AG20443 (cell line): ENCODE results near the gene STARD3.

Experiments
- DNase-seq: peaks from one replicate; pipeline ENCODE4 v3.0.0; 2012; ENCODE audit warnings: low spot score, mixed read lengths

STARD3 gene

GRCh38 chr17:39604911-39605491, 31.9 kb upstream of the STARD3 start:
- no peak for DNase-seq

GRCh38 chr17:39605492-39606433, 31.2 kb upstream of the STARD3 start:
- no peak for DNase-seq

DNA sequence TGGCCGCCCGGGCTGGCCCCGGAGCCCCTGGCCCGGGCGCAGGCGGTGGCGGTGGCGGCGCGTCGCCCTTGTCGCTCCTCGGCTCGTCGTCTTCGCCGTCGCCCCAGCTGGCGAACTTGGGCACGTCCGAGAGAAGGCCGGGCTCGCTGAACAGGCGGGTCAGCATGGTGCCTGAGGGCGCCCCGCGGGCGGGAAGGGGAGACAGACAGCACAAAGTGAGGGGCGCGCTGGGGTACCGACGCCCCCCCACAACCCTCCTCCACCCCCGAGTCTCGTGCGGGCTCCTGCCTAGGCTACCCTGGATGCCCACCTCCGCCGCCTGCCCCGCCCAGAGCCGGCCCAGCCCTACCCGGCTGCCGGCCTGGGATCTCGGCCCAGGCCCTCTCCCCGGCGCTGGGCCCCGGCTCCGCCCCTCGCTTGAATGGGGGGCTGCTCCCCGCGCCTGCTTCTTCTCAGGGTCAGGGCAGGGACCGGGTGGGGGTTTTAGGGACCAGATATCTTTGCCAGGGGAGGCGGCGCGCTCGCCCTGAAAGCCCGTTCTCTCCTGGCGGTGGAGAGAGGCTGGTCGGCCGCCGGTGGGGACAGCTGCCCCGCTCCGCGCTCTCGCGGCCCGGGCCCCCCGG, 30.4 kb upstream of the STARD3 start:
- DNase-seq = no peak

DNA sequence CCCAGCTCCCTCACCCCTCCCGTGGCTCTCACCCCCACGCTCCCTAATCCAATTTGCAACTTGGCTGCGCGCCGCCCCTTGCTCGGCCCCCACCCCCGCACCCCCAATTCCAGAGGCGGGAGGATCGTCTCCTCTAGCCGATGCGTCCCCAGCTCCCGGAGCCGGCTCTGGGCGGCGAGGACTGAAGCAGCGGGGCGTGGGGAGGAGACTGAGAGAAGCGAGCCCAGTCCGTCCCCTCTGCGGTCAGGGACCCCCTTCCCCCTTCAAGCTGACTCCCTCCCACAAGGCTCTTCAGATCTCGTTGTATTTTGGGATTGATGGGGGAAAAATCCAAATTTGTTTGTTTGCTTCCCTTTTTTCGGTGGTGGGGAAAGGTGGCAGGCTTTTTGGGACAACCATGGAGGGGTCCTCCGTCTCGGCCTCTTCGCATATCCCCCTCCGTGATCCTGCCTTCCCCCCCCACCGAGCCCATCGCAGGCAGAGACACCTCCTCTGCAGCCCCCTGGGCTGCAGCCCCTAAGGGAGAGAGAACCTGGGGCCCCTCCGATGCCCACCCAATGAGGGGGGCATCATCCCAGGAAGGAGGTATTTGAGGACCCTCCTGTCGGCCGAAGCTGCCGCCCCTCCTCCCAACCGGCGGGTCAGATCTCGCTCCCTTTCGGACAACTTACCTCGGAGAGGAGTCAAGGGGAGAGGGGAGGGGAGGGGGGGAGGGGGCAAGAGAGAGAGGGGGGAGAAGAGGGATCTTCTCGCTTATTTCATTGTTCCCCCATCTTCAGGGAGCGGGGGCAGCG, 29.7 kb upstream of the STARD3 start:
- DNase-seq = no peak

- DNase-seq = no peak
Measured at GRCh38 chr17:39607851-39608130, 29.2 kb upstream of the STARD3 start, which contains the start of gene NEUROD2. Gene NEUROD2, minus strand, starts transcription at chr17:39607920. Its CDS starts 1,321 bp downstream, at chr17:39606599.

GRCh38 chr17:39608142-39608981, 28.6 kb upstream of the STARD3 start:
- no peak for DNase-seq

- no peak for DNase-seq
Measured at GRCh38 chr17:39609416-39610025, 27.4 kb upstream of the STARD3 start.

DNA sequence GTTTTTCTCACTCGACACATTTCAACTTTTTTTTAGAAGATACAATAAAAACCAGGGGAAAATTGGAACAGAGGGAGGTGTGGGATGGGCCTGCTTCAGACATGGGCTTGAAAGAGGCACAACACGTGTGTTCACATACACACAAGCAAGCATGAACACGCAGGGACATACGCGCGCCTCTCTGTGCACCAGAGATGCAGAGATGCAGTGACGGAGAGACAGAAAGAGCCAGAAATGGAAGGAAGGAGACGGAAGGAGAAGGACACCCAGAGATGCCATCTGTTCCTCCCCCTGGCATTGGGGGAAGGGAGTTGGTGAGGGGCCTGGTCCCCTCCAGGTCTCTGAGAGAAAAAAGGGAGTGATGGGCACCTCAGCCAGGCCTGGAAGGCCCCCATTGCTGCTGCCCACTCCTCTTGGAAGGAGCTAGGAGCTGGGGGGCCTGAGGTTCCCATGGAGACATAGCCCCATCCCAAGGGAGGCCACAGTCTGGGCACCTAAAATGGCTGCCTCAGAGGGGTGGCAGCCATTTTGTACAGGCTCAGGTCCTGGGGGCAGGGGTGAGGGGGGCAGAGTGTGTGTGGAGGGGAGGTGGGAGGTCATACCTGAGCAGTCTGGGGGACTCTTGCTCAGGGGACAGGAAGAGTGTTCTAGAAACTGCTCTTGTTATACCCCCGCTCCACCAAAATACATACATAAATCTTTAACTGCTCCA, 25.4 kb upstream of the STARD3 start:
- DNase-seq = no peak

GRCh38 chr17:39612291-39612894, 24.6 kb upstream of the STARD3 start:
- no peak for DNase-seq

- no peak for DNase-seq
Measured at GRCh38 chr17:39612935-39613464, 23.9 kb upstream of the STARD3 start.

DNA sequence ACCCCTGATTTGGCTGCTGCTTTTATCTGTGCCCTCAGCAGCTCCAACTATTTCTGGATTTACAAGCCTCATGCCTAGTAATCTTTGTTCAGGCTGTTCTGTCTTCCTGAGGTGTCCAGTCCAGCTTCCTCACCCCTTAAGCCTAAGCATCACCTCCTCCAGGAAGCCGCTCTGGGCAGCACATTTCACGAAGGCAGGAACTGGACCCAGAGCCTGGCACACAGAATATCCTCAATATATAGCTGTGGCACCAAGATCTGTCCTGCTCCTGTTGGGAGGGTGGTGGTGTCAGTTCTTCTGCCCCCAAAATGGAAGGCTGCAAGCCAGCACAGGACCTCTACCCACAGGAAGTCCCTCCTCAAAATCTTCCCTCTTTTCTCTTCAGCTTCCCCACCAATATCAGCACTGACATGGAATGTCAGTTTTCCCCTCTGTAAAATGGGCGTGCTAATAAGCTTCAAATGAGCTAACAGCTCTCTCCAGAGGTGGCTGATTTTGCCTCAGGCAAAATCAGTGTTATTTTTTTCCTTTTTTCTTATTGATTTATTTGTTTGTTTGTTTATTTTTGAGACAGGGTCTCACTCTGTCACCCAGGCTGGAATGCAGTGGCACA, 22.3 kb upstream of the STARD3 start:
- no peak for DNase-seq

- no peak for DNase-seq
Measured at GRCh38 chr17:39615434-39615833, 21.5 kb upstream of the STARD3 start.

- no peak for DNase-seq
Measured at GRCh38 chr17:39617100-39617445, 19.9 kb upstream of the STARD3 start.

DNA sequence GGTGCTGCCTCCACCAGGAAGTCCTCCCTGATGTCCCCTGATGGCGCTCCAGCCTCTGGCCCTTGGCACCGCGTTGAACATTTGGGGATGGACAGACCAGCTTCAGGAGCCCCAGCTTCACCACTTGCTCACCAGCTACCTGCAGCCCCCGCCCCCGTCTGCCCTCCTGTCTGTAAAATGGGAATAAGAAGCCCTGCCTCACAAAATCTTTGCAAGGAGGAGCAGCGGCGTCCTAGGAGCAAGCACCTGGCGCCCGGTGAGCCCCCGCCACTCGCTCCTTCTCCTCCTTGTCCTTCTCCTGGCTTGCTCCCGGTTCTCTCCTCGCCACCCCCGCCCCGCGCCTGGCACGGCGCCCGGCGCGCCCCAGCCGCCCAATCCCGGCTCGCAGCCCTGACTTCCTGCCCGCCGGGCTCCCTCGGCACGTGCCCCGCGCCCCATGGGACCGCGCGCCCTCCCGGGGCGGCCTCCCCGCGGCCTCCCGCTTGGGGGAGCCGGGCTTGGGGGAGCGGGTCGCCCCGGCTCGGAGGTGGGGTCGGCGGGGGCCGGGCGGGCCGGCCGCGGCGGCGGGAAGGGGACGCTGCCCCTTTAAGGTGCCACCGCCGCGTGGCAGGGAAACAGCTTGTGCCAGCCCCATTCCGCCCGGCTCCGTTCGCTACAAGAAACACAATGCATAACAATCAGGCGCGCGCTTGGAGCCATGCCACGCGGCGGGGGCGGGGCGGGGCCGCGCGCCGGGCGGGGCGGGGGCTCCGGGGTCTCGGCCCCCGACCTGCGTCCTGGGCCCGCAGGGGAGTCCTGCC, 19.3 kb upstream of the STARD3 start:
- peak; percentile 77 for DNase-seq

GRCh38 chr17:39618246-39618913, 18.6 kb upstream of the STARD3 start:
- peak; percentile 48 for DNase-seq

DNA sequence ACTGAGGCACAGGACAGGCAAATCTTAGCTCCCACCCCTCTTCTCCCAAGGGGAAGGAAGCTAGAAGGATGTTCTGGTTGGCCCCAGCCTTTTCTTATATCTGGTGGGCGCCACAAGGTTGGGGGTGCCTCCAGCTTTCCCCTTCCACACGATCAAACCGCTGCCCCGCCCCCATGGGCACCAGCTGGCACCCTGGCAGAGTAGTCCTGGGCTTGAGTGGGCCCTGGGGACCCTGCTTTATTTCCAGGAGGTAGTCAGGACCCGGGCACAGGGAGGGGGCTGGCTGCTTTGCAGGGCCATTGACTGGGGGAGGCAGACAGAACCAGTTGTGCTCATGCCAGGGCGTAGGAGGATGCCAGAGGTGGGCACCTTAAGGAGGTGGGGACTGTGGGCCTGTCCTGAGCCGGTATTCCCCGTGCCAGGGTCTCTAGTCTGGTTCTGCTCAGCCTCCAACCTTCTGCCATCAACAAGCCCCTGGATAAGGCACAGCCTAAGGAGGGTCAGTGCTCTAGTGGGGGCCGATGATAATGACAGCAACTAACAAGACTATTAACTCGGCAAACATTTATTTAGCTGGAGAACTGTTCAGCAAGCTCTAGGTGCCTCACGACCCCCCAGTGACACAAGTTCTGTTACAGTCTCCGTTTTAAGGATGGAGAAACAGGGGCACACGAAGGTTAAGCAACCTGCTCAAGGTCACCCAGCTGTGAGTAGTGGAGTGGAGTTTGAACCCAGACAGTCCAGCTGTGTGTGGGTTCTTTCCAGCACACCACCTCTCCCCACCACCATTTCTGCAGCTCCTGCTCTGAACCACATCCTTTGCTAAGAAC, 17.8 kb upstream of the STARD3 start:
- DNase-seq = no peak

DNA sequence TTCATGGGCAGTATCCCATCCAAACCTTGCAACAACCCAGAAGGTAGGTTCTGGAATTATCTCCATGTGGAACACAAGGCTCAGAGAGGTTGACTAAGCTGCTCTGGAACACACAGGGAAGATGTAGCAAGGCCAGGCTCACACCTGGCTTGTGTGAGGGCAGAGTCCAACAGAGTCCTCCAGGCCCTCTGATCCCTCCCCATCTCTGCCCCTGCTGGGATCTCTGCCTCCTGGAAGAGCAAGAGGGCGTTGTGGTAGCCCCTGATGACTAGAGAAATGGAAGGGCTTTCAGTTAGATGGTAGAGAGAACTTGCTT, 17.2 kb upstream of the STARD3 start:
- no peak for DNase-seq
